B cell (primary cell): ENCODE data around the gene PDE3A. TPM values are rescaled to one million over a fixed set of nuclear protein-coding genes. Genes with fewer than 3 reads are reported as not detected.

Source experiments
- ATAC-seq: fragments of 200-7000 bp; cut with Tn5 transposase; one replicate; pipeline ENCODE4 v1.10.0; 2021; ENCODE audit warnings: low read depth, mild to moderate bottlenecking, moderate number of reproducible peaks, moderate library complexity
- CTCF ChIA-PET: fragments of 350-600 bp; sonication (Branson Sonifier 250); formaldehyde crosslinking; loops from one replicate; lab custom pipeline; 2021; ENCODE audit warnings: antibody characterized with exemption, inconsistent platforms; lab: Charles Lee
- POLR2A ChIA-PET: fragments of 350-600 bp; sonication (Branson Sonifier 250); formaldehyde crosslinking; loops from one replicate; lab custom pipeline; 2021; ENCODE audit warnings: antibody characterized with exemption; lab: Charles Lee
- DNase-seq: peaks from one replicate; pipeline ENCODE4 v3.0.0; 2013
- H2AFZ ChIP-seq: 2 replicates; pipeline ENCODE4 v1.6.1; 2012; ENCODE audit warnings: mild to moderate bottlenecking, low read depth, low read length; ENCODE audit not compliant: insufficient read depth, poor library complexity, severe bottlenecking
- H3K27ac ChIP-seq, 2 donors: 1 replicate in 1 of 2; 2 replicates in 1 of 2; pipeline ENCODE4 v1.5.1; 2012 to 2013; ENCODE audit warnings: low read length in 2 of 2, mild to moderate bottlenecking in 2 of 2, moderate library complexity in 1 of 2
- H3K27me3 ChIP-seq, 4 experiments: fragments of 200-600 bp in 1 of 4; sonication (generic) in 1 of 4; replicated peaks in 1 of 4; 1 replicate in 2 of 4; 2 replicates in 2 of 4; pipeline versions ENCODE4 v1.6.1 to v1.7.0; 2013 to 2016; ENCODE audit warnings: low read length in 3 of 4, mild to moderate bottlenecking in 2 of 4, mixed read lengths in 1 of 4, moderate library complexity in 1 of 4; ENCODE audit not compliant: insufficient read depth in 4 of 4, control insufficient read depth in 3 of 4; ENCODE audit errors: control extremely low read depth in 1 of 4
- H3K36me3 ChIP-seq, 2 experiments: replicated peaks in 1 of 2; 1 replicate in 1 of 2; 2 replicates in 1 of 2; pipeline versions ENCODE4 v1.6.1 to v1.7.1; 2013; ENCODE audit warnings: low read length in 1 of 2; ENCODE audit not compliant: insufficient read depth in 2 of 2, control insufficient read depth in 1 of 2; ENCODE audit errors: control extremely low read depth in 1 of 2, extremely low read depth in 1 of 2
- H3K4me1 ChIP-seq, 2 donors: fragments of 200-600 bp in 1 of 2; sonication (generic) in 1 of 2; 1 replicate in 1 of 2; 2 replicates in 1 of 2; pipeline versions ENCODE4 v1.5.1 to v1.6.1; 2013 to 2017; ENCODE audit warnings: low read length in 2 of 2; ENCODE audit not compliant: control insufficient read depth in 2 of 2, insufficient read depth in 2 of 2
- H3K4me2 ChIP-seq: replicated peaks from 2 replicates; pipeline ENCODE3; 2012; ENCODE audit warnings: mild to moderate bottlenecking, low read depth, low read length; ENCODE audit not compliant: poor library complexity, severe bottlenecking
- H3K4me3 ChIP-seq, 5 experiments: fragments of 200-600 bp in 1 of 5; sonication (generic) in 1 of 5; 1 replicate in 3 of 5; 2 replicates in 2 of 5; pipeline versions ENCODE4 v1.5.1 to v1.7.0; 2011 to 2016; ENCODE audit warnings: low read length in 4 of 5, mild to moderate bottlenecking in 4 of 5, low read depth in 2 of 5, control low read depth in 1 of 5, moderate library complexity in 1 of 5; ENCODE audit not compliant: insufficient read depth in 1 of 5; ENCODE audit errors: control extremely low read depth in 1 of 5, extremely low read depth in 1 of 5
- H3K79me2 ChIP-seq: fragments of 200-600 bp; sonication (generic); one replicate; pipeline ENCODE4 v1.6.0; 2016; ENCODE audit warnings: low read length; ENCODE audit not compliant: control insufficient read depth, insufficient read depth
- H3K9ac ChIP-seq: fragments of 200-600 bp; sonication (generic); 2 replicates; pipeline ENCODE4 v1.6.1; 2017; ENCODE audit warnings: mild to moderate bottlenecking, low read length, moderate library complexity
- H3K9me3 ChIP-seq, 3 donors: one replicate each; pipeline versions ENCODE4 v1.6.1 to v1.7.1; 2013; ENCODE audit warnings: low read length in 2 of 3; ENCODE audit not compliant: control insufficient read depth in 2 of 3, insufficient read depth in 1 of 3; ENCODE audit errors: control extremely low read depth in 1 of 3
- H4K20me1 ChIP-seq: 2 replicates; pipeline ENCODE4 v1.6.0; 2012; ENCODE audit warnings: mild to moderate bottlenecking, low read length; ENCODE audit not compliant: insufficient read depth, control insufficient read depth, poor library complexity, severe bottlenecking
- H3K27ac Mint-ChIP-seq: one replicate; pipeline ENCODE4 v1.8.0; 2021; ENCODE audit warnings: mixed read lengths
- H3K27me3 Mint-ChIP-seq: one replicate; pipeline ENCODE4 v1.8.0; 2021; ENCODE audit warnings: mixed read lengths
- H3K4me1 Mint-ChIP-seq: one replicate; pipeline ENCODE4 v1.8.0; 2021; ENCODE audit warnings: mixed read lengths
- H3K4me3 Mint-ChIP-seq: one replicate; pipeline ENCODE4 v1.8.0; 2021; ENCODE audit warnings: mixed read lengths
- H3K9me3 Mint-ChIP-seq: one replicate; pipeline ENCODE4 v1.8.0; 2022; ENCODE audit warnings: mixed read lengths; ENCODE audit not compliant: insufficient read depth
- CTCF ChIP-seq: fragments of 200-600 bp; IDR thresholded peaks from one replicate; pipeline ENCODE4 v1.8.0; 2022; ENCODE audit warnings: antibody characterized with exemption, mild to moderate bottlenecking
- EZH2 ChIP-seq: IDR thresholded peaks from 2 replicates; pipeline ENCODE4 v1.6.1; 2012; ENCODE audit warnings: borderline replicate concordance, low read depth, mild to moderate bottlenecking, moderate library complexity, low read length; ENCODE audit not compliant: insufficient read depth, poor library complexity, severe bottlenecking
- WGBS: methylation state at CpG from one replicate; pipeline ENCODE4 v1.1.5; 2013; ENCODE audit warnings: missing lambda C conversion rate; ENCODE audit not compliant: insufficient coverage; 5-methylcytosine and 5-hydroxymethylcytosine counted together
- intact Hi-C: fragments of 100-400 bp; cut with micrococcal nuclease; formaldehyde crosslinking; loops from one replicate; pipeline ENCODE4 v1.10.0; 2022
- polyA plus RNA-seq: library from polyadenylated mRNA; depleted of rRNA; stranded (reverse); fragments of >200 nt; gene quantifications from 2 replicates; pipeline ENCODE4 v1.2.3, GENCODE V29; 2012
- total RNA-seq, 2 donors: library from RNA; stranded (reverse); fragments of 120-200 nt in 1 of 2; gene quantifications; 1 replicate in 1 of 2; 2 replicates in 1 of 2; pipeline versions ENCODE4 v1.2.3 to v1.2.4, GENCODE V29; 2013 to 2022

The PDE3A gene
- total and polyA plus RNA-seq, 2 donors (not counting 1 experiment from before 2014, with no cell fraction given), result not detected

GRCh38 chr12:20491290-20491689 lies 123.0 kb downstream of the PDE3A start:
- POLR2A ChIA-PET, result no interaction called here
- H3K4me3 Mint-ChIP-seq, result no peak overlapping the region
- intact Hi-C loops, result no loop called here
- H3K27me3 Mint-ChIP-seq, result no peaks in the 10 kb centered on the region
- TF ChIP-seq CTCF, result no peak
- TF ChIP-seq EZH2, result no peak
- Histone ChIP-seq H3K4me1 (no peaks in the 10 kb centered on the region), H3K4me3 (no peak overlapping the region), H3K9ac (no peak overlapping the region), H3K27me3 (no peaks in the 10 kb centered on the region), H4K20me1 (no peaks in the 10 kb centered on the region), H2AFZ (no peak overlapping the region), H3K9me3 (no peaks in the 10 kb centered on the region), H3K27ac (no peak overlapping the region), H3K36me3 (no peaks in the 10 kb centered on the region), H3K79me2 (no peaks in the 10 kb centered on the region), H3K4me2 (no peak overlapping the region)
- no peak for DNase-seq
- no peak for ATAC-seq
- CTCF ChIA-PET, result interaction anchor here (1.1 kb wide), 1 partner anchor 14 kb away, joined by 3 read pairs; no protein-coding TSS in a partner anchor
- no peaks in the 10 kb centered on the region for H3K4me1 Mint-ChIP-seq
- H3K27ac Mint-ChIP-seq, result no peak overlapping the region
- no peaks in the 10 kb centered on the region for H3K9me3 Mint-ChIP-seq
- WGBS, result 0% methylated on average over 1 of the region's 5 CpGs

DNA sequence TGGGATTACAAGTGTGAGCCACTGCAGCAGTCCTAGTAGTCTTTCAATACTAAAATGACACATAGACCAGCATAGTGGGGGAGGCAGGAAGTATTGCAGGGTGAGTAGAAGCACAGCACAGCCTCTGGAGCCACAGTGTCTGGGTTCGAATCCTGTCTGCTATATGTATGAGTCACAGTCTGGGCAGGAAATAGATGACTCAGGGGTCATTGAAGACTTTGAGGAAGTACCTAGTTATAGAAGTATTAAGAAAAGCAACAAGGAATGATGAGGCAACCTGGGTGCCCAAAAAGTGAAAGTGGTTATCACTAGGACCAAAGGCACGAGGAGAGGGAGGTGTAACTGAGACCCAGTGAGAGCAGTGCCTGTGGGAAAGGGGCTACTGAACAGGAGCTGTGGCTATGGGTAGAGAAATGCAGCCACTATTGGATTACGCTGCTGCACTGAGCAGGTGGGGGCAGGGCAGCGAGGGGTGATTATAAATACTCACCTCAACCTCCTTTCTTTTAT lies 124.0 kb downstream of the PDE3A start:
- Histone ChIP-seq H3K4me2 (no peak overlapping the region), H4K20me1 (no peaks in the 10 kb centered on the region), H3K79me2 (no peaks in the 10 kb centered on the region), H3K9ac (no peak overlapping the region), H3K27me3 (no peaks in the 10 kb centered on the region), H3K9me3 (no peaks in the 10 kb centered on the region), H3K4me1 (no peaks in the 10 kb centered on the region), H2AFZ (no peak overlapping the region), H3K36me3 (no peaks in the 10 kb centered on the region), H3K4me3 (no peak overlapping the region), H3K27ac (no peak overlapping the region)
- Mint-ChIP-seq H3K9me3 (no peaks in the 10 kb centered on the region), H3K4me1 (no peaks in the 10 kb centered on the region), H3K27me3 (no peaks in the 10 kb centered on the region), H3K4me3 (no peak overlapping the region), H3K27ac (no peak overlapping the region)
- intact Hi-C loops, result no loop called here
- TF ChIP-seq EZH2 (no peak), CTCF (no peak)
- ATAC-seq (no peak), DNase-seq (no peak)
- ChIA-PET CTCF (no interaction called here), POLR2A (no interaction called here)
- WGBS, result 46% methylated on average over 2 of the region's 4 CpGs
